GM18517 (cell line): Measurements from ENCODE around the gene NDUFAF5.
"Not testable (repeated sequence)": the region's sequence is repeated elsewhere in the genome, so short reads cannot be mapped to it uniquely, and the experiment has no call there.

Source experiments
- ATAC-seq: cut with Tn5 transposase; IDR thresholded peaks from one replicate; pipeline ENCODE4 v1.9.1; 2021; ENCODE audit warnings: mild to moderate bottlenecking, moderate library complexity; ENCODE audit not compliant: unreplicated experiment

Gene NDUFAF5

GRCh38 chr20:13784893-13785715 is at the start of gene NDUFAF5, which contains the start of gene ESF1:
TSS of gene NDUFAF5 (plus strand) at chr20:13785028. CDS start at chr20:13785069, 41 bp downstream.
TSS of gene ESF1 (minus strand) at chr20:13784919. CDS start at chr20:13783140, 1,779 bp downstream.
- peak; percentile 96 for ATAC-seq

- ATAC-seq: no peak
Measured at GRCh38 chr20:13735826-13736225, 49.0 kb upstream of the NDUFAF5 start.

- ATAC-seq: no peak
Measured at GRCh38 chr20:13736436-13737191, 48.2 kb upstream of the NDUFAF5 start.

- ATAC-seq: not testable (repeated sequence)
Measured at GRCh38 chr20:13738187-13738586, 46.6 kb upstream of the NDUFAF5 start.

- ATAC-seq: no peak
Measured at GRCh38 chr20:13739731-13740649, 44.8 kb upstream of the NDUFAF5 start.

GRCh38 chr20:13741879-13742278 is 42.9 kb upstream of the NDUFAF5 start:
- ATAC-seq: no peak

GRCh38 chr20:13744352-13744751 is 40.5 kb upstream of the NDUFAF5 start:
- ATAC-seq: no peak

- ATAC-seq: no peak
Measured at GRCh38 chr20:13745784-13746183, 39.0 kb upstream of the NDUFAF5 start.

GRCh38 chr20:13749811-13750210 is 35.0 kb upstream of the NDUFAF5 start:
- no peak for ATAC-seq

- no peak for ATAC-seq
Measured at GRCh38 chr20:13753436-13754036, 31.3 kb upstream of the NDUFAF5 start.

- no peak for ATAC-seq
Measured at GRCh38 chr20:13755809-13756208, 29.0 kb upstream of the NDUFAF5 start.

- no peak for ATAC-seq
Measured at GRCh38 chr20:13756551-13756950, 28.3 kb upstream of the NDUFAF5 start.

GRCh38 chr20:13758884-13759283 is 25.9 kb upstream of the NDUFAF5 start:
- ATAC-seq: no peak

- ATAC-seq: not testable (repeated sequence)
Measured at GRCh38 chr20:13760451-13760946, 24.3 kb upstream of the NDUFAF5 start.

GRCh38 chr20:13765299-13765698 is 19.5 kb upstream of the NDUFAF5 start:
- no peak for ATAC-seq

- ATAC-seq: no peak
Measured at GRCh38 chr20:13765868-13766416, 18.9 kb upstream of the NDUFAF5 start.

- ATAC-seq: no peak
Measured at GRCh38 chr20:13770141-13770540, 14.7 kb upstream of the NDUFAF5 start.

GRCh38 chr20:13771853-13772453 is 12.9 kb upstream of the NDUFAF5 start:
- ATAC-seq: peak; percentile 50

- ATAC-seq: no peak
Measured at GRCh38 chr20:13772529-13772928, 12.3 kb upstream of the NDUFAF5 start.

GRCh38 chr20:13775867-13776266 is 9.0 kb upstream of the NDUFAF5 start:
- ATAC-seq: no peak
